Natural killer cell (primary cell): ENCODE data around the gene POLR2I. TPM values are rescaled to one million over a fixed set of nuclear protein-coding genes. Genes with fewer than 3 reads are reported as not detected.
"Not testable (repeated sequence)": the region's sequence is repeated elsewhere in the genome, so short reads cannot be mapped to it uniquely, and the experiment has no call there.

Experiments used
- ATAC-seq, 3 donors: fragments of 150-1000 bp in 2 of 3; fragments of 200-7000 bp in 1 of 3; cut with Tn5 transposase; 1 replicate in 1 of 3; 2 replicates in 2 of 3; pipeline ENCODE4 v1.10.0; 2021; ENCODE audit warnings: mild to moderate bottlenecking in 2 of 3, moderate library complexity in 2 of 3
- DNase-seq, 2 donors: peaks; one replicate each; pipeline versions ENCODE4 v3.0.0 to v3.0.0-alpha.2; 2013 to 2021; ENCODE audit warnings: mixed read lengths in 1 of 2
- H3K27ac ChIP-seq: one replicate; pipeline ENCODE4 v1.5.1; 2013; ENCODE audit warnings: mild to moderate bottlenecking, low read length
- H3K27me3 ChIP-seq: one replicate; pipeline ENCODE4 v1.6.1; 2013; ENCODE audit warnings: low read length; ENCODE audit not compliant: control insufficient read depth, insufficient read depth
- H3K36me3 ChIP-seq: one replicate; pipeline ENCODE4 v1.6.1; 2013; ENCODE audit warnings: low read length; ENCODE audit not compliant: control insufficient read depth, insufficient read depth
- H3K4me1 ChIP-seq: one replicate; pipeline ENCODE4 v1.6.1; 2013; ENCODE audit warnings: low read length; ENCODE audit not compliant: control insufficient read depth, insufficient read depth
- H3K4me3 ChIP-seq: one replicate; pipeline ENCODE4 v1.5.1; 2013; ENCODE audit warnings: low read length
- H3K9me3 ChIP-seq: one replicate; pipeline ENCODE4 v1.6.1; 2013; ENCODE audit warnings: low read length; ENCODE audit not compliant: control insufficient read depth, insufficient read depth
- H3K27ac Mint-ChIP-seq, 2 donors: one replicate each; pipeline ENCODE4 v1.8.0; 2022; ENCODE audit warnings: mild to moderate bottlenecking in 2 of 2, mixed read lengths in 2 of 2, moderate library complexity in 1 of 2
- H3K27me3 Mint-ChIP-seq, 2 donors: one replicate each; pipeline ENCODE4 v1.8.0; 2022; ENCODE audit warnings: low read depth in 2 of 2, mixed read lengths in 2 of 2
- H3K36me3 Mint-ChIP-seq: one replicate; pipeline ENCODE4 v1.8.0; 2022; ENCODE audit warnings: mixed read lengths
- H3K4me1 Mint-ChIP-seq, 2 donors: one replicate each; pipeline ENCODE4 v1.8.0; 2022; ENCODE audit warnings: mixed read lengths in 2 of 2
- H3K4me3 Mint-ChIP-seq: one replicate; pipeline ENCODE4 v1.8.0; 2022; ENCODE audit warnings: mild to moderate bottlenecking, moderate library complexity, mixed read lengths
- H3K9me3 Mint-ChIP-seq, 2 donors: one replicate each; pipeline ENCODE4 v1.8.0; 2022; ENCODE audit warnings: mixed read lengths in 2 of 2
- CTCF ChIP-seq: fragments of 200-600 bp; IDR thresholded peaks from one replicate; pipeline ENCODE4 v1.8.0; 2022; ENCODE audit warnings: antibody characterized with exemption
- WGBS: methylation state at CpG from one replicate; pipeline ENCODE4 v1.1.7; 2013; ENCODE audit warnings: missing lambda C conversion rate; ENCODE audit not compliant: insufficient coverage; 5-methylcytosine and 5-hydroxymethylcytosine counted together
- intact Hi-C: fragments of 100-400 bp; cut with micrococcal nuclease; formaldehyde crosslinking; loops from one replicate; pipeline ENCODE4 v1.14.2; 2022
- total RNA-seq, 4 donors: library from RNA; stranded (reverse); fragments of 120-200 nt in 1 of 4; gene quantifications; one replicate each; pipeline versions ENCODE4 v1.2.3 to v1.2.4, GENCODE V29; 2013 to 2022

POLR2I gene
- total RNA-seq, 3 donors from 2014 or later (not counting 1 experiment from before 2014, with no cell fraction given), result 26.6 to 33.4 (median 31.8) TPM

GRCh38 chr19:36139120-36139472 lies 24.4 kb upstream of the POLR2I start:
- H3K4me1 ChIP-seq, result peaks cover 19% of the 10 kb centered on the region
- H3K27ac ChIP-seq, result peak overlapping the region; percentile 76
- intact Hi-C loops, result no loop called here
- H3K36me3 Mint-ChIP-seq, result no peaks in the 10 kb centered on the region
- no peaks in the 10 kb centered on the region for H3K27me3 ChIP-seq
- no peak for ATAC-seq
- H3K27ac Mint-ChIP-seq, result peak overlapping the region; percentile 88 to 90
- H3K4me3 Mint-ChIP-seq, result peak overlapping the region; percentile 96
- TF ChIP-seq CTCF, result no peak
- 0% methylated on average over 1 of the region's 7 CpGs for WGBS
- no peaks in the 10 kb centered on the region for H3K9me3 ChIP-seq
- DNase-seq, result no peak
- peaks cover 15% of the 10 kb centered on the region for H3K36me3 ChIP-seq
- peak overlapping the region; percentile 94 for H3K4me3 ChIP-seq
- H3K27me3 Mint-ChIP-seq, result no peaks in the 10 kb centered on the region
- no peaks in the 10 kb centered on the region for H3K9me3 Mint-ChIP-seq
- peaks cover 17 to 29% of the 10 kb centered on the region in 2 donors for H3K4me1 Mint-ChIP-seq

GRCh38 chr19:36136964-36137686 lies 22.4 kb upstream of the POLR2I start:
- DNase-seq, result no peak
- no peak overlapping the region for H3K4me3 ChIP-seq
- H3K27me3 ChIP-seq, result no peaks in the 10 kb centered on the region
- H3K36me3 ChIP-seq, result peaks cover 4% of the 10 kb centered on the region
- no peaks in the 10 kb centered on the region for H3K9me3 Mint-ChIP-seq
- H3K27ac Mint-ChIP-seq, result peak overlapping the region in 1 of 2 donors; percentile 27
- no peak overlapping the region for H3K27ac ChIP-seq
- ATAC-seq, result no peak
- no peak overlapping the region for H3K4me3 Mint-ChIP-seq
- WGBS, result 79% methylated on average over 11 of the region's 12 CpGs
- peaks cover 32% of the 10 kb centered on the region for H3K4me1 ChIP-seq
- TF ChIP-seq CTCF, result no peak
- peaks cover 16 to 31% of the 10 kb centered on the region in 2 donors for H3K4me1 Mint-ChIP-seq
- H3K36me3 Mint-ChIP-seq, result no peaks in the 10 kb centered on the region
- intact Hi-C loops, result no loop called here
- H3K27me3 Mint-ChIP-seq, result no peaks in the 10 kb centered on the region
- no peaks in the 10 kb centered on the region for H3K9me3 ChIP-seq

- H3K4me3 ChIP-seq, H3K27me3 Mint-ChIP-seq, DNase-seq, H3K36me3 ChIP-seq, intact Hi-C loops, H3K9me3 Mint-ChIP-seq, H3K27ac Mint-ChIP-seq, H3K36me3 Mint-ChIP-seq, H3K27ac ChIP-seq, ATAC-seq, H3K27me3 ChIP-seq, H3K4me3 Mint-ChIP-seq, H3K9me3 ChIP-seq: not testable (repeated sequence)
- H3K4me1 Mint-ChIP-seq, result peaks cover 15 to 31% of the 10 kb centered on the region in 2 donors
- peaks cover 36% of the 10 kb centered on the region for H3K4me1 ChIP-seq
- 93% methylated on average over 4 of the region's 4 CpGs for WGBS
Observed at GRCh38 chr19:36134867-36135266, 20.2 kb upstream of the POLR2I start.

- H3K27me3 Mint-ChIP-seq, H3K4me3 ChIP-seq, H3K36me3 Mint-ChIP-seq, H3K9me3 ChIP-seq, intact Hi-C loops, H3K36me3 ChIP-seq, H3K27me3 ChIP-seq, H3K9me3 Mint-ChIP-seq: not testable (repeated sequence)
- peak overlapping the region; percentile 46 for H3K27ac ChIP-seq
- peaks cover 47% of the 10 kb centered on the region for H3K4me1 ChIP-seq
- peak in 2 of 3 donors; percentile 16 to 31 for ATAC-seq
- peak; percentile 21 to 31 for DNase-seq
- Mint-ChIP-seq H3K4me3 (peak overlapping the region; percentile 35), H3K27ac (peak overlapping the region; percentile 82 to 88), H3K4me1 (peaks cover 27 to 38% of the 10 kb centered on the region in 2 donors)
- 57% methylated on average over 6 of the region's 6 CpGs for WGBS
Observed at GRCh38 chr19:36131221-36131620, 16.5 kb upstream of the POLR2I start.
